GM12878 (cell line): ENCODE results near the gene EFNB2. TPM values are rescaled to one million over a fixed set of nuclear protein-coding genes. Genes with fewer than 3 reads are reported as not detected.

ENCODE experiments used
- ATAC-seq: fragments of 200-7000 bp; cut with Tn5 transposase; 3 replicates; pipeline ENCODE4 v1.9.1; 2020; ENCODE audit warnings: mild to moderate bottlenecking, moderate library complexity
- BruUV-seq: library from RNA; stranded (reverse); fragments of 400-500 nt; replicated peaks from 2 replicates; lab custom pipeline; 2021; lab: Mats Ljungman, UMichigan
- CTCF ChIA-PET: fragments of 300-600 bp; sonication (Branson Sonifier 250); formaldehyde crosslinking; extraction: SDS; loops from one replicate; lab custom pipeline; 2021; ENCODE audit warnings: inconsistent platforms; lab: Yijun Ruan, JAX
- POLR2A ChIA-PET: fragments of 350-600 bp; formaldehyde crosslinking; extraction: SDS; loops from one replicate; lab custom pipeline; 2021; ENCODE audit warnings: inconsistent platforms; lab: Charles Lee
- RAD21 ChIA-PET: fragments of 300-600 bp; sonication (Branson Sonifier 250); formaldehyde crosslinking; loops from one replicate; lab custom pipeline; 2023; ENCODE audit warnings: antibody characterized with exemption; ENCODE audit not compliant: unreplicated experiment; lab: Charles Lee
- SMC1A ChIA-PET: fragments of 300-600 bp; sonication (Branson Sonifier 250); formaldehyde crosslinking; loops from one replicate; lab custom pipeline; 2023; ENCODE audit not compliant: unreplicated experiment, uncharacterized antibody; lab: Charles Lee
- DNase-seq: peaks from one replicate; pipeline ENCODE4 v3.0.0-alpha.2; 2011; ENCODE audit warnings: low read depth, low spot score
- FAIRE-seq: peaks from 3 replicates; lab custom pipeline; 2011; peaks lifted over from hg19 to GRCh38; lab: Jason Lieb, UNC
- H2AFZ ChIP-seq: 2 replicates; pipeline ENCODE4 v1.6.0; 2011; ENCODE audit warnings: low read depth, low read length, control low read depth; ENCODE audit not compliant: control insufficient read depth
- H3K27ac ChIP-seq: 2 replicates; pipeline ENCODE4 v1.5.1; 2011; ENCODE audit warnings: control low read depth; ENCODE audit not compliant: control insufficient read depth, insufficient read depth
- H3K27me3 ChIP-seq, 2 experiments: replicated peaks in 1 of 2; 2 replicates each; pipeline versions ENCODE4 v1.6.0 to v1.6.1; 2011; ENCODE audit warnings: low read length in 1 of 2; ENCODE audit not compliant: control insufficient read depth in 2 of 2, insufficient read depth in 2 of 2
- H3K36me3 ChIP-seq, 2 experiments: 2 replicates each; pipeline ENCODE4 v1.5.1; 2011; ENCODE audit warnings: low read length in 1 of 2; ENCODE audit not compliant: control insufficient read depth in 2 of 2, insufficient read depth in 2 of 2
- H3K4me1 ChIP-seq: 2 replicates; pipeline ENCODE4 v1.6.1; 2011; ENCODE audit warnings: mild to moderate bottlenecking, low read length, moderate library complexity, mixed read lengths; ENCODE audit not compliant: control insufficient read depth, insufficient read depth
- H3K4me2 ChIP-seq: 2 replicates; pipeline ENCODE4 v1.6.0; 2011; ENCODE audit warnings: control low read depth; ENCODE audit not compliant: control insufficient read depth, insufficient read depth
- H3K4me3 ChIP-seq: fragments of 200-600 bp; sonication (generic); 2 replicates; pipeline ENCODE4 v1.5.1; 2016
- H3K79me2 ChIP-seq: 2 replicates; pipeline ENCODE4 v1.6.0; 2011; ENCODE audit warnings: low read length; ENCODE audit not compliant: control insufficient read depth, insufficient read depth
- H3K9ac ChIP-seq: 2 replicates; pipeline ENCODE4 v1.8.0; 2011; ENCODE audit warnings: low read length, control low read depth, mixed read lengths; ENCODE audit not compliant: control insufficient read depth, insufficient read depth
- H3K9me3 ChIP-seq: replicated peaks from 3 replicates; pipeline ENCODE4 v1.5.1; 2011; ENCODE audit warnings: mild to moderate bottlenecking, low read length; ENCODE audit not compliant: control insufficient read depth, insufficient read depth
- H4K20me1 ChIP-seq: 2 replicates; pipeline ENCODE4 v1.6.0; 2011; ENCODE audit not compliant: control insufficient read depth, insufficient read depth
- GABPA ChIP-seq: IDR thresholded peaks from 2 replicates; pipeline ENCODE4 v1.6.1; 2014; ENCODE audit warnings: antibody characterized with exemption, low read depth, mild to moderate bottlenecking, inconsistent platforms
- MTA2 ChIP-seq: fragments of 450-650 bp; IDR thresholded peaks from 2 replicates; pipeline ENCODE4 v1.6.1; 2016; ENCODE audit warnings: low read depth, mild to moderate bottlenecking, moderate library complexity
- NFYB ChIP-seq: IDR thresholded peaks from 2 replicates; pipeline ENCODE4 v1.6.1; 2011; ENCODE audit warnings: low read depth, mild to moderate bottlenecking, low read length, improper control_type of control experiment, moderate library complexity; ENCODE audit not compliant: insufficient read depth
- WGBS: methylation state at CpG from one replicate; pipeline ENCODE4 v1.1.6; 2016; ENCODE audit warnings: low lambda C conversion rate; ENCODE audit not compliant: insufficient replicate concordance, insufficient coverage; ENCODE audit errors: missing lambda C conversion rate; 5-methylcytosine and 5-hydroxymethylcytosine counted together
- in situ Hi-C: fragments of 300-500 bp; cut with MboI; formaldehyde crosslinking; loops from 9 replicates; pipeline ENCODE4 v1.14.3; 2018; ENCODE audit warnings: mixed read lengths
- intact Hi-C: fragments of 100-400 bp; cut with micrococcal nuclease; formaldehyde crosslinking; loops from one replicate; pipeline ENCODE4 v1.14.2; 2022; ENCODE audit not compliant: unreplicated experiment
- polyA plus RNA-seq, 11 experiments: library from polyadenylated mRNA; depleted of rRNA in 4 of 11; unstranded in 6 of 11; stranded (reverse) in 5 of 11; fragments of >200 nt; fragmentation: Nextera tagmentation in 4 of 11; fragmentation: Illumina TruSeq in 1 of 11; extraction: Ambion mirVana in 4 of 11; extraction: Trizol in 1 of 11; gene quantifications; 1 replicate in 1 of 11; 2 replicates in 10 of 11; pipeline versions ENCODE4 v1.2.1 to v1.2.3, GENCODE V29; 2011 to 2016; ENCODE audit warnings: inconsistent platforms in 2 of 11, missing spikeins in 2 of 11, low read depth in 1 of 11
- total RNA-seq, 4 experiments: library from RNA; depleted of rRNA in 3 of 4; stranded (reverse); fragments of >200 nt in 3 of 4; fragmentation: Illumina TruSeq in 1 of 4; extraction: Trizol in 1 of 4; gene quantifications; 2 replicates each; pipeline versions ENCODE4 v1.2.1 to v1.2.3, GENCODE V29; 2013 to 2021
- TF ChIP-seq, protein P1 (sequence below), 3 experiments: IDR thresholded peaks in 2 of 3; conservative IDR thresholded peaks in 1 of 3; 2 replicates each; pipeline ENCODE4 v1.5.1; 2011; ENCODE audit warnings: low read depth in 3 of 3, low read length in 3 of 3, mild to moderate bottlenecking in 3 of 3, control low read depth in 2 of 3, moderate library complexity in 2 of 3, inconsistent platforms in 1 of 3, mixed read lengths in 1 of 3; ENCODE audit not compliant: control insufficient read depth in 2 of 3, insufficient read depth in 1 of 3; ENCODE audit errors: extremely low read depth in 1 of 3
- TF ChIP-seq, protein P2 (sequence below): IDR thresholded peaks from 2 replicates; pipeline ENCODE4 v1.6.1; 2011; ENCODE audit warnings: low read depth, low read length, improper control_type of control experiment, borderline replicate concordance
- TF ChIP-seq, protein P3 (sequence below): fragments of 450-650 bp; IDR thresholded peaks from 2 replicates; pipeline ENCODE4 v1.6.1; 2017; ENCODE audit warnings: low read depth, mild to moderate bottlenecking, moderate library complexity

The EFNB2 gene
- total and polyA plus RNA-seq, 10 of the 15 experiments (the other 5 are each of a cell fraction or from before 2014, with no cell fraction given) = 0.12 to 1.5 (median 0.31) TPM; not detected in 1

DNA sequence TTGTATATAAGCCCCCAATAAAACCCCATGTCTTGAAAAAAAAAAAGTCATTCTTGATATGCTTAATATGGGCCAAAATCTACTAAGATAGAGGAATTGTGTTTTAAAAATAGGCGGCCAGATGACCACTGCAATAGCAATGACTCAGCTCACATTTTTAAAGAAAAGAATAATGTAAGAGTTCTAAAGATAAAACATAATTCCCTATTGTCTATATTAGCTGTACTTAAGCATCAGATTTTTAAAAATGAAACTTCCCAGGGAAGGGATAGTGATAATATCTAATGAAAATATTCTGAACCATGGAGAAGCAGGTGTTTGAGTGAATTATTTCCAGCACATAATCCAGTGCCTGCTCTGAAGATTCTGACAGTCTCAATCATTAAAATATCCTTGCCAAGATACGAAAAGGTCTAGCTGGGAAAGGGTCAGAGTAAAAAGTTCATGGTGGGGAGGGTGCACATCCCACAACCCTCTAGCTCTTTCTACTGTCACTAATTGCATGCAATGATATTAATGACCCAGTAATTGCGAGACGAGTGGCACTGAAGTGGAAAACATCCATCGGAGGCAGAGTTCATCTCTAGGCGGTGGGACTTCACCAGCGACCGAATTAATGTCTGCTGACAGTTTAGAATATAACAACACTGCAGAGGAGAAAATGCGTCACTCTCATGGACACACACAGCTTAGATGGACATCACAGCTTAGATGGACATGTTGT is 31.6 kb downstream of the EFNB2 start:
- POLR2A ChIA-PET = interaction anchor here (0.6 kb wide), 1 partner anchor 434 kb away, joined by 3 read pairs; no protein-coding TSS in a partner anchor
- no peak for FAIRE-seq

More for the DNA sequence above, 31.6 kb downstream of the EFNB2 start:
- ChIA-PET RAD21 (interaction anchor here (1.0 kb wide), 1 partner anchor 9 kb away, joined by 3 read pairs; no protein-coding TSS in a partner anchor), SMC1A (no interaction called here), CTCF (interaction anchor here (1.0 to 1.1 kb wide), 2 partner anchors 32 to 116 kb away, joined by 3 read pairs; no protein-coding TSS in a partner anchor)
- Histone ChIP-seq H3K36me3 (no peaks in the 10 kb centered on the region), H3K9ac (no peak overlapping the region), H3K4me2 (no peak overlapping the region), H3K4me1 (no peaks in the 10 kb centered on the region), H3K4me3 (no peak overlapping the region), H3K9me3 (no peaks in the 10 kb centered on the region), H4K20me1 (no peaks in the 10 kb centered on the region), H3K27me3 (no peaks in the 10 kb centered on the region), H3K79me2 (no peaks in the 10 kb centered on the region), H2AFZ (no peak overlapping the region), H3K27ac (no peak overlapping the region)
- in situ Hi-C loops (no loop called here), intact Hi-C loops (no loop called here)
- BruUV-seq = no TSS peak
- TF ChIP-seq GABPA = no peak
- TF ChIP-seq, protein P1, sequence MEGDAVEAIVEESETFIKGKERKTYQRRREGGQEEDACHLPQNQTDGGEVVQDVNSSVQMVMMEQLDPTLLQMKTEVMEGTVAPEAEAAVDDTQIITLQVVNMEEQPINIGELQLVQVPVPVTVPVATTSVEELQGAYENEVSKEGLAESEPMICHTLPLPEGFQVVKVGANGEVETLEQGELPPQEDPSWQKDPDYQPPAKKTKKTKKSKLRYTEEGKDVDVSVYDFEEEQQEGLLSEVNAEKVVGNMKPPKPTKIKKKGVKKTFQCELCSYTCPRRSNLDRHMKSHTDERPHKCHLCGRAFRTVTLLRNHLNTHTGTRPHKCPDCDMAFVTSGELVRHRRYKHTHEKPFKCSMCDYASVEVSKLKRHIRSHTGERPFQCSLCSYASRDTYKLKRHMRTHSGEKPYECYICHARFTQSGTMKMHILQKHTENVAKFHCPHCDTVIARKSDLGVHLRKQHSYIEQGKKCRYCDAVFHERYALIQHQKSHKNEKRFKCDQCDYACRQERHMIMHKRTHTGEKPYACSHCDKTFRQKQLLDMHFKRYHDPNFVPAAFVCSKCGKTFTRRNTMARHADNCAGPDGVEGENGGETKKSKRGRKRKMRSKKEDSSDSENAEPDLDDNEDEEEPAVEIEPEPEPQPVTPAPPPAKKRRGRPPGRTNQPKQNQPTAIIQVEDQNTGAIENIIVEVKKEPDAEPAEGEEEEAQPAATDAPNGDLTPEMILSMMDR (IDR thresholded peaks at IDR 0.05 in 2 of 3, conservative IDR thresholded peaks at IDR 0.05 in 1 of 3; ENCODE audit: control insufficient read depth in 2 of 3, extremely low read depth in 1 of 3, insufficient read depth in 1 of 3, low read depth in 3 of 3, low read length in 3 of 3) = no peak
- no peak for TF ChIP-seq MTA2
- TF ChIP-seq, protein P2, sequence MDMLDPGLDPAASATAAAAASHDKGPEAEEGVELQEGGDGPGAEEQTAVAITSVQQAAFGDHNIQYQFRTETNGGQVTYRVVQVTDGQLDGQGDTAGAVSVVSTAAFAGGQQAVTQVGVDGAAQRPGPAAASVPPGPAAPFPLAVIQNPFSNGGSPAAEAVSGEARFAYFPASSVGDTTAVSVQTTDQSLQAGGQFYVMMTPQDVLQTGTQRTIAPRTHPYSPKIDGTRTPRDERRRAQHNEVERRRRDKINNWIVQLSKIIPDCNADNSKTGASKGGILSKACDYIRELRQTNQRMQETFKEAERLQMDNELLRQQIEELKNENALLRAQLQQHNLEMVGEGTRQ = no peak
- TF ChIP-seq, protein P3, sequence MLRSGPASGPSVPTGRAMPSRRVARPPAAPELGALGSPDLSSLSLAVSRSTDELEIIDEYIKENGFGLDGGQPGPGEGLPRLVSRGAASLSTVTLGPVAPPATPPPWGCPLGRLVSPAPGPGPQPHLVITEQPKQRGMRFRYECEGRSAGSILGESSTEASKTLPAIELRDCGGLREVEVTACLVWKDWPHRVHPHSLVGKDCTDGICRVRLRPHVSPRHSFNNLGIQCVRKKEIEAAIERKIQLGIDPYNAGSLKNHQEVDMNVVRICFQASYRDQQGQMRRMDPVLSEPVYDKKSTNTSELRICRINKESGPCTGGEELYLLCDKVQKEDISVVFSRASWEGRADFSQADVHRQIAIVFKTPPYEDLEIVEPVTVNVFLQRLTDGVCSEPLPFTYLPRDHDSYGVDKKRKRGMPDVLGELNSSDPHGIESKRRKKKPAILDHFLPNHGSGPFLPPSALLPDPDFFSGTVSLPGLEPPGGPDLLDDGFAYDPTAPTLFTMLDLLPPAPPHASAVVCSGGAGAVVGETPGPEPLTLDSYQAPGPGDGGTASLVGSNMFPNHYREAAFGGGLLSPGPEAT = no peak
- no peak for TF ChIP-seq NFYB
- DNase-seq = no peak
- WGBS = 46% methylated on average over 9 of the region's 9 CpGs
- ATAC-seq = no peak
